Mucosa of descending colon (tissue), 3 donors: ENCODE measurements around the gene ADIPOR2. TPM values are rescaled to one million over a fixed set of nuclear protein-coding genes. Genes with fewer than 3 reads are reported as not detected.

ENCODE experiments used
- microRNA-seq: library from miRNA; unstranded; fragments of <30 nt; microRNA quantifications from one replicate; pipeline ENCODE4, GENCODE V29; 2019
- total RNA-seq, 3 donors: library from RNA; stranded (reverse); fragmentation: NEBNext Ultra II Directional in 2 of 3; extraction: Animal tissue kit (Norgen Biotek cat#: 25700) in 2 of 3; gene quantifications; one replicate each; pipeline versions ENCODE4 v1.2.1 to v1.2.4, GENCODE V29; 2021 to 2023
- donor health status: DM: no; HTN: no; CAD: no; lungs with moderate emphysema.
- donor health status: DM: no; HTN: no; CAD: no.
- donor health status: DM: no; HTN: yes; CAD: no.

ADIPOR2 gene
- total RNA-seq, 3 donors from 2014 or later: 76.1 to 119 (median 98.5) TPM

Small RNA genes lying within 50 kb of the gene (microRNA-seq; reads per million reads assigned to microRNA genes)
- not detected for gene MIR3649

Other genes starting within 250 kb of the ADIPOR2 start
- gene FBXL14, start 96.5 kb upstream of the ADIPOR2 start, total RNA-seq: 10 to 100 TPM; 29.4 to 39.6 (median 33.6) TPM
- 10 to 100 TPM in 1 of 3 donors, 1 to 10 TPM in 2; 2.7 to 10.8 (median 4.7) TPM for gene WNT5B, start 61.8 kb upstream of the ADIPOR2 start, total RNA-seq
- not detected for gene LRTM2, start 129.5 kb downstream of the ADIPOR2 start, total RNA-seq
- 1 to 10 TPM; 3.9 to 9.3 (median 4.8) TPM for gene CACNA2D4, start 227.6 kb downstream of the ADIPOR2 start, total RNA-seq